ENCODE data around the gene TAPBP. TPM values are rescaled to one million over a fixed set of nuclear protein-coding genes. Genes with fewer than 3 reads are reported as not detected.

Gene TAPBP
- total and polyA plus RNA-seq, 9 of the 15 experiments (the other 6 are each of a cell fraction or from before 2014, with no cell fraction given) = 5.6 to 74.0 (median 22.3) TPM

GRCh38 chr6:33299237-33299944 is 14.5 kb downstream of the TAPBP start (continued):
- TF ChIP-seq CEBPZ (IDR thresholded peaks at IDR 0.05; ENCODE audit: borderline replicate concordance, low read depth, low read length) = no peak
- no peak for TF ChIP-seq RFX1 (IDR thresholded peaks at IDR 0.05)
- no peak for TF ChIP-seq U2AF2 (optimal IDR thresholded peaks at IDR 0.05; ENCODE audit: low read depth, low read length)
- TF ChIP-seq FOXK2 (conservative IDR thresholded peaks at IDR 0.05 in 1 of 2, IDR thresholded peaks at IDR 0.05 in 1 of 2; ENCODE audit: low read depth in 2 of 2) = peak; percentile 91 to 92
- TF ChIP-seq CBX5 (IDR thresholded peaks at IDR 0.05; ENCODE audit: borderline replicate concordance, low read depth) = no peak
- peak; percentile 8 for TF ChIP-seq GTF3C2 (IDR thresholded peaks at IDR 0.05; ENCODE audit: borderline replicate concordance, extremely low read depth, insufficient read length)
- 0 out of 2 replicates have a peak, but pooled peaks have one; percentile 62 for TF ChIP-seq ZFPM2 (CRISPR knock-in tag; IDR thresholded peaks at IDR 0.05)
- TF ChIP-seq SRSF3 (IDR thresholded peaks at IDR 0.05; ENCODE audit: insufficient read depth, low read length) = no peak
- no peak for TF ChIP-seq FOXJ3 (CRISPR knock-in tag; IDR thresholded peaks at IDR 0.05)
- peak in 2 of 3 experiments; percentile 41 to 58 for TF ChIP-seq YY1 (IDR thresholded peaks at IDR 0.05; ENCODE audit: borderline replicate concordance in 1 of 3, control insufficient read depth in 1 of 3, extremely low read depth in 1 of 3, insufficient read depth in 3 of 3, insufficient read length in 1 of 3, insufficient replicate concordance in 2 of 3, low read depth in 1 of 3, low read length in 2 of 3)
- no peak for TF ChIP-seq MXD1 (CRISPR knock-in tag; IDR thresholded peaks at IDR 0.05; ENCODE audit: borderline replicate concordance, poor library complexity, severe bottlenecking)
- TF ChIP-seq ZFP1 (CRISPR knock-in tag; IDR thresholded peaks at IDR 0.05) = no peak; the same call in none of the 2 replicates
- no peak; the same call in 1 of the 2 replicates for TF ChIP-seq MAX (CRISPR knock-in tag; IDR thresholded peaks at IDR 0.05)
- TF ChIP-seq CREBBP (IDR thresholded peaks at IDR 0.05; ENCODE audit: low read depth, low read length) = no peak
- no peak for TF ChIP-seq MTF1 (CRISPR knock-in tag; IDR thresholded peaks at IDR 0.05; ENCODE audit: borderline replicate concordance)
- peak; percentile 61; the same call in 1 of the 2 replicates for TF ChIP-seq ATF6 (CRISPR knock-in tag; IDR thresholded peaks at IDR 0.05)

Data from K562 (cell line).